BLaER1 (cell line): ENCODE data around the gene SNF8.

Source experiments
- H3K27ac ChIP-seq: shearing (Covaris generic); formaldehyde crosslinking; 2 replicates; pipeline ENCODE4 v1.8.1; 2022
- H3K27me3 ChIP-seq: shearing (Covaris generic); formaldehyde crosslinking; 2 replicates; pipeline ENCODE4 v1.8.1; 2022
- H3K36me3 ChIP-seq: shearing (Covaris generic); formaldehyde crosslinking; 2 replicates; pipeline ENCODE4 v1.8.1; 2022
- H3K4me1 ChIP-seq: shearing (Covaris generic); formaldehyde crosslinking; 2 replicates; pipeline ENCODE4 v1.8.1; 2022
- H3K4me2 ChIP-seq: shearing (Covaris generic); formaldehyde crosslinking; 2 replicates; pipeline ENCODE4 v1.8.1; 2022
- H3K4me3 ChIP-seq: shearing (Covaris generic); formaldehyde crosslinking; 2 replicates; pipeline ENCODE4 v1.8.1; 2022
- H3K9ac ChIP-seq: shearing (Covaris generic); formaldehyde crosslinking; 2 replicates; pipeline ENCODE4 v1.8.1; 2022
- H3K9me3 ChIP-seq: shearing (Covaris generic); formaldehyde crosslinking; 2 replicates; pipeline ENCODE4 v1.8.1; 2022
- H4K20me1 ChIP-seq: shearing (Covaris generic); formaldehyde crosslinking; 2 replicates; pipeline ENCODE4 v1.8.1; 2022
- Cebpa-rat ChIP-seq: shearing (Covaris generic); IDR thresholded peaks from 2 replicates; pipeline ENCODE4 v1.8.1; 2022

Gene SNF8

DNA sequence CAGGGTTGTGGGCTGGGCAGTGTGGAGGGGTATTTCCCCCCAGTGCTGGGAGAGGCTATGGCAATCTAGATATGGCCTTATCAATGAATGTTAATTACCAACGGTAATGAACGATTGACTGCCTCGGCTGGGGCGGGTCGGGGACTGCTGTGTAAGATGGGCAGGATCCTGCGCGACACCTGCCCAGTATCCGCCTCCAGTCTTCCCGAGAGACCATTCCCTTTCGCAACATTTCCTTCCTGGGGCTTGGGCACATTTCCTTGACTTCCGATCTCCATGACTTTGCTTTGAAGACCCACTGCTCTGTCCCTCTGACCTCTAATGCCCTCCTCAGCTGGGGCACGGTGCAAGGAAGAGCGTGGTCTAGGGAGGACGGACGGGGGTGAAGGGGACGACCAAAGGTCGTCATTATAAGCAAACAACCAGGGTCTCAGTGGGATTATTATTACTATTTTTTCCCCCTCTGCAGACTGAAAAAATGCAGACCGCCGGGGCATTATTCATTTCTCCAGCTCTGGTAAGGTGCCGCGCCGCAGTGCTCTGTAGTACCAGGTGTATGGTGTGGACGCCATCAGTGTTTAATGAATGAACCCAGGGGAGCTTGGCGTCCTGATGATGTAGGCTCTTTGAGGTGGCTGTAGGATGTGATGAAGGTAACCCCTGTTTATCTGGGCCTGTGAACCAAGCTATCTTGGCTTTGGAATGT, 51.5 kb downstream of the SNF8 start:
- H4K20me1 ChIP-seq, result no peaks in the 10 kb centered on the region
- H3K27ac ChIP-seq, result peak overlapping the region; percentile 81
- peak overlapping the region; percentile 80 for H3K4me3 ChIP-seq
- no peak for TF ChIP-seq Cebpa-rat
- H3K9ac ChIP-seq, result peak overlapping the region; percentile 86
- H3K4me2 ChIP-seq, result peak overlapping the region; percentile 95
- H3K36me3 ChIP-seq, result peaks cover 40% of the 10 kb centered on the region
- H3K27me3 ChIP-seq, result no peaks in the 10 kb centered on the region
- H3K9me3 ChIP-seq, result no peaks in the 10 kb centered on the region
- peaks cover 26% of the 10 kb centered on the region for H3K4me1 ChIP-seq

- H3K27me3 ChIP-seq, result no peaks in the 10 kb centered on the region
- H3K4me3 ChIP-seq, result no peak overlapping the region
- H3K36me3 ChIP-seq, result peaks cover 10% of the 10 kb centered on the region
- no peak overlapping the region for H3K4me2 ChIP-seq
- no peak overlapping the region for H3K27ac ChIP-seq
- no peak overlapping the region for H3K9ac ChIP-seq
- no peaks in the 10 kb centered on the region for H4K20me1 ChIP-seq
- no peak for TF ChIP-seq Cebpa-rat
- H3K4me1 ChIP-seq, result peaks cover 26% of the 10 kb centered on the region
- H3K9me3 ChIP-seq, result no peaks in the 10 kb centered on the region
These were observed 54.6 kb downstream of the SNF8 start for GRCh38 chr17:48890086-48890485.

GRCh38 chr17:48883171-48883570, 61.5 kb downstream of the SNF8 start:
- Histone ChIP-seq H3K27me3 (no peaks in the 10 kb centered on the region), H4K20me1 (no peaks in the 10 kb centered on the region), H3K4me2 (no peak overlapping the region), H3K27ac (no peak overlapping the region), H3K36me3 (no peaks in the 10 kb centered on the region), H3K4me1 (peaks cover 6% of the 10 kb centered on the region), H3K4me3 (no peak overlapping the region), H3K9ac (no peak overlapping the region), H3K9me3 (no peaks in the 10 kb centered on the region)
- no peak for TF ChIP-seq Cebpa-rat

DNA sequence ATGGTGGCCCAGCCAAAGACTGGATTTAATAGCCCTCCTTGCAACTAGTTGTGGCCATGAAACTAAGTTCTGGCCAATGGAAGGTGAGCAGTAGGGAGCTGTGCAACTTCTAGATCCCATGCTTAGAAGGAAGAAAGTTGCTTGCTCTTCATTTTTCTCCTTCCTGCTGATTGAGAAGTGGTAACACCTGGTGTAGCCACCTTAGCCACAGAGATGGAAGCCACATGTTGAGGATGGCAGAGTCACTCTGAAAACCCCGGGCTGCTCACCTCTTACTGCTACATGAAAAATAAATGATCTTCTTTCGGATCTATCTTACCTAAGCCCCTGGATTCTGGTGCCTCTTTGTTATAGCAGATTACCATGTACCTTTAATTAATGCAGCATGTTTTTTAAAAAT, 62.4 kb downstream of the SNF8 start:
- Histone ChIP-seq H3K4me2 (no peak overlapping the region), H3K36me3 (no peaks in the 10 kb centered on the region), H3K9me3 (no peaks in the 10 kb centered on the region), H3K27ac (no peak overlapping the region), H3K27me3 (no peaks in the 10 kb centered on the region), H3K9ac (no peak overlapping the region), H4K20me1 (no peaks in the 10 kb centered on the region), H3K4me1 (peaks cover 15% of the 10 kb centered on the region), H3K4me3 (no peak overlapping the region)
- TF ChIP-seq Cebpa-rat, result no peak
